Upper lobe of left lung (tissue), 4 donors: ENCODE data around the gene SQSTM1.

Source experiments
- CTCF ChIP-seq, 6 experiments: fragments of 450-650 bp in 4 of 6; fragments of 200-600 bp in 2 of 6; sonication (generic) in 2 of 6; IDR thresholded peaks; one replicate each; pipeline ENCODE4 v1.5.1; 2016 to 2019; ENCODE audit warnings: antibody characterized with exemption in 6 of 6
- EP300 ChIP-seq, 4 donors: sonication (generic); formaldehyde crosslinking; IDR thresholded peaks; one replicate each; pipeline ENCODE4 v1.5.1; 2017; ENCODE audit warnings: antibody characterized with exemption in 4 of 4, control low read depth in 2 of 4
- POLR2A ChIP-seq, 4 donors: fragments of 450-650 bp; IDR thresholded peaks; one replicate each; pipeline ENCODE4 v1.5.1; 2016 to 2017; ENCODE audit warnings: antibody characterized with exemption in 4 of 4, mild to moderate bottlenecking in 2 of 4

DNA sequence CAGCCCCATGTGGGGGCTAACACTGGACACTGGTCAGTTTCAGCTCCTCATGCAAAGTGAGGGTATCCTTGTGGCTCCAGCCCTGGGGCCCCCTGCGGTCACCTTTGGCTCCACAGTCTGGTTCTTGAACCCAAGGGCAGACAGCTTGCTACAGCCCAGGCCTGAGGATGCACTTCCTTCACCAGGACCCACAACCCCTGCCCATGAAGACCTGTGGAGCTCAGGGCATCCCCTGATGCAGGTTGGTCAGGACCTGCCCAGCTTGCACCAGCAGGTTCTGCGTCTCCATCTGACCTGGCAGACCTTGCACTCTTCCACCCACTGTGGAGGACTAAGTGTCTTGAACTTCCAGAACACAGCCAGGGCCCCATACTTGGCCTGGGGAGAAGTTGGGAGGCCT lies 41.6 kb downstream of the SQSTM1 start:
- TF ChIP-seq CTCF (IDR thresholded peaks at IDR 0.05) (no peak), EP300 (IDR thresholded peaks at IDR 0.05) (no peak), POLR2A (IDR thresholded peaks at IDR 0.05) (no peak)
